GM12801 (cell line): ENCODE data around the gene PELI2.

Experiments
- TF ChIP-seq, protein P1 (sequence below): IDR thresholded peaks from one replicate; pipeline ENCODE4 v1.5.1; 2011; ENCODE audit warnings: control low read depth; ENCODE audit not compliant: insufficient read length; ENCODE audit errors: extremely low read depth

PELI2 gene

DNA sequence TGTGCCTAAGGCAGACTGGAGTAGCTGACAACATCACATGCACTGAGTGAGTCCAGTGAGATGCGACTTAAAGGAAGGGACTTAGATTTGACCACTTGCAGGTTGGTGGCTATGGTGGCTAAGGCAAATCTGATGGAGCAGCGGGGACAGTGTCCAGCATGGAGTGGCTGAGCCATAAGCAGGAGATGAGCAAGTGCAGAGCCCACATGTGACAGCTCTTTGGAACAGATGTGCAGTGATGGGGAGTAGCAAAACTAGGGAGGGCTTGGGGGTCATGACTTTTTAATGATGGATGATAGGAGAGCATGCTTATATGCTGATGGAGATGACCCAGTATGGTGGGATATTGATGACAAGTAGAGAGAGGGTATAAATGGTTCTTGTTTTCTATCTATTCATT, 80.2 kb downstream of the PELI2 start:
- TF ChIP-seq, protein P1, sequence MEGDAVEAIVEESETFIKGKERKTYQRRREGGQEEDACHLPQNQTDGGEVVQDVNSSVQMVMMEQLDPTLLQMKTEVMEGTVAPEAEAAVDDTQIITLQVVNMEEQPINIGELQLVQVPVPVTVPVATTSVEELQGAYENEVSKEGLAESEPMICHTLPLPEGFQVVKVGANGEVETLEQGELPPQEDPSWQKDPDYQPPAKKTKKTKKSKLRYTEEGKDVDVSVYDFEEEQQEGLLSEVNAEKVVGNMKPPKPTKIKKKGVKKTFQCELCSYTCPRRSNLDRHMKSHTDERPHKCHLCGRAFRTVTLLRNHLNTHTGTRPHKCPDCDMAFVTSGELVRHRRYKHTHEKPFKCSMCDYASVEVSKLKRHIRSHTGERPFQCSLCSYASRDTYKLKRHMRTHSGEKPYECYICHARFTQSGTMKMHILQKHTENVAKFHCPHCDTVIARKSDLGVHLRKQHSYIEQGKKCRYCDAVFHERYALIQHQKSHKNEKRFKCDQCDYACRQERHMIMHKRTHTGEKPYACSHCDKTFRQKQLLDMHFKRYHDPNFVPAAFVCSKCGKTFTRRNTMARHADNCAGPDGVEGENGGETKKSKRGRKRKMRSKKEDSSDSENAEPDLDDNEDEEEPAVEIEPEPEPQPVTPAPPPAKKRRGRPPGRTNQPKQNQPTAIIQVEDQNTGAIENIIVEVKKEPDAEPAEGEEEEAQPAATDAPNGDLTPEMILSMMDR, result no peak

DNA sequence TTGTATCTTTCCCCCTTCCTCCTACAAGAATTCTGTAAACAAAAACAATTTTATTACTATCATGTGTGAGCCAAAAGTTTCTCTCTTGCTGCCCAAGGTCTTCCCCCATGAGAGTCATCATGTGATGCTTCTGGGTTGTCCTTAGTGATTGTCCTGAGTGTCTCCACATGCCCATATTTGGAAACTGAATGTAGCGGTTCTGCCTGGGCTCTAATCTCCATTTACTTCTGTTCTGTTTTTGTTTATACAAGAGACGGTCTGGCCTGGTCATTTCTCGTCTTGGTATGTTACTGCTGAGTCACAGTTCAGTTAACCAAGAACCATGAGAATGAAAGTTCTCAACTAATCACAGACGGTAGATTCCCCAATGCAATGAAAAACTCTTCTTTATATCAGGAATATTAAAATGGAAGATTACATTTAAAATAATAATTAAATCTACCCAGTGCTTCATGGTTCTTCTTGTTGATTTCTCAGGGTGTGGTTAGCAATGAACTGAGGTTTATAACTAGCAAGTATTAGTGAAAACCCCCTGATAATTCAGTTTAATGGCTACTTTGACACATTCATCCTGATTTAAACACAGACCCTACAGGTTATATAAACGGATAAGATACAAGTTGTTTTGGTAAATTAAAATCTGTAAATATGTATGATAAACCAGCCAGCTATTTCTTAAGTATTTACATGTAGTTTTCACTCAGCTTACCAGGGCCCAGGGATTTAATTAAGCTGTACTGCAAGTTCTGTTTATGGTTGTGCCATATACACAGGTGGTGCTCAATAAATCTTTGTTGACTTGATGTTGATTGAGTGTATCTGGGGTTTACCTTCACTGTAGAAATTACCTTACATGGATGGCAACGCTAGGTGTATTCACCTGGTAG, 81.1 kb downstream of the PELI2 start:
- TF ChIP-seq, protein P1, result no peak

DNA sequence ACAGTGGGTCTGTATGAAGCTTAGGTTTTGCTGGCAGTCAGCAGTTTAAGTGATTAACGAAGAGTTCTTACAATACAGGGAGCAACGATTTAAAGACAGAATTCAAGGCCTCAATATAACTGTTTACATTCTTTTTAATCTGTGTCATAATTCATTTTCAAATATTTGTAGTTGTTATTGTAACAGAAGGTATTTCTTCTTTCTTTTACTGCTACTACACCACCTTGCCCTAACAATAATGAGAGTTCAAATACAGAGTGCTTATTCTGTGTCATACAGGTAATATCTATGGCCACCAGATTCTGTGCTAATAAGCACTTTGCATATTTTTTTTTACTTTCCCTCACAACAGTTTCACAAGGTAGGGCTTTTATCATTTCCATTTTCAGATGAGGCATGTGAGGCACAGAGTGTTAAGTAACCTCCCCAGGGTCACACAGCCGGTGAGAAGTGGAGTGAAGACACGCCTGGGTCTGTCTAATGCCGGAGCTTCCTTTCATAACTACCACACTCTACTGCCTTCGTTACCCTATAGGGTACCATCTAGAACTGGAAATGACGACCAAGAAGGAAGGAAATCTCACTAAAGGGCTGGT, 81.9 kb downstream of the PELI2 start:
- TF ChIP-seq, protein P1, result no peak

DNA sequence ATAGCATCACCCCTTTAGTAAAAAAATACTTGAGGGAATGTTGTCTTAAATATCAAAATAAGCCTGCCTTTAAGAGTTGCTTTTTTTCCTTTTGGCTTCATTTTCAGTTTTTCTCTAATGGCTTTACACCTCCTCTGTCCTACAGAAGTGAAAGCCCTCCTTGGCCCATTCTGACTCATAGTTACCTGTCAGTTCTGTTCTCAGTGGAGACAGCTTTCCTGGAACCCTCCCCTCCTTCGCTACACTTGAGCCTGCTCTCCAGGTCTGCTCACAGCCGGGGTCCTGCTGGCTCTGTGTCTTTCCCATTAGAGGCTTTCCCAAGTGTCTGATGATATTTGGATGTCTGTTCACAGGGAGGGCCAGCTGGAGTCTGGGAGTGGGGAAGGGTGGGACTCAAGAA, 84.0 kb downstream of the PELI2 start:
- TF ChIP-seq, protein P1, result no peak

DNA sequence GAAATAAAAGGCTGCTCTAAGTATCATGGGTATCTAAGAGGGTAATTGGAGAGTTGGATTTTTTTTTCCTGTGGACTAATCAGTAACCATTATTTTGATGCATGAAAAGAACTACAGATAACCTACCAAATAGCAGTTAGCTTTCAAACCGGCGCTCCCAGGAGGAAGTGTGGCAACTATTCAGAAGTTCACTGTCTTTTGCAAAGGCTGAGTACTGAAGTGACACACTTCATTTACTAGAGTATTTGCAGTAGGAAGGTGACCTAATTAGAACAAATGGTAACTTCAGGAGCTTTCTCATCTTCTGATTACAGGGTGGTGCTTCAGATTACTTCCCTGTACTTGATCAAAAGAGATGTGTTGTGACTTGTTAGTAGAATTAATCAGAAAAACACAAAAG, 87.7 kb downstream of the PELI2 start:
- TF ChIP-seq, protein P1, result no peak

DNA sequence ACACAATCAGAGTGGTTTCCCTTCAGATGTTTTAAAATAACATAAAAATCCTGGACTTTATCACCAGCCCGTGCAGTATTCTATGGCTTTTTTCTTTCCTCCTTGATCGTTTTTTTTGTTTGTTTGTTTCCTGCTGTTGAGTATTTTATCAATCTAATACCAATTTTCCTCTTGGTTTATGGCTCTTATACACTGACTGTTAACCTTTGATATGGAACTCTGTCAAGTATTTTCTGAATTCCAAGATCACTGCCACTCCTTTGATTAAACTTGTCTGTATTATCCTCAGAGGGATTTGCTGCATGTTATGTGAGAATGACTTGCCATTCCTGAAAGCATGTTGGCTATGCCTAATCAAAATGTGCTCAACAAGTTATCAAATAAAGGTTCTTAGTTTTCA, 88.4 kb downstream of the PELI2 start:
- TF ChIP-seq, protein P1, result no peak

DNA sequence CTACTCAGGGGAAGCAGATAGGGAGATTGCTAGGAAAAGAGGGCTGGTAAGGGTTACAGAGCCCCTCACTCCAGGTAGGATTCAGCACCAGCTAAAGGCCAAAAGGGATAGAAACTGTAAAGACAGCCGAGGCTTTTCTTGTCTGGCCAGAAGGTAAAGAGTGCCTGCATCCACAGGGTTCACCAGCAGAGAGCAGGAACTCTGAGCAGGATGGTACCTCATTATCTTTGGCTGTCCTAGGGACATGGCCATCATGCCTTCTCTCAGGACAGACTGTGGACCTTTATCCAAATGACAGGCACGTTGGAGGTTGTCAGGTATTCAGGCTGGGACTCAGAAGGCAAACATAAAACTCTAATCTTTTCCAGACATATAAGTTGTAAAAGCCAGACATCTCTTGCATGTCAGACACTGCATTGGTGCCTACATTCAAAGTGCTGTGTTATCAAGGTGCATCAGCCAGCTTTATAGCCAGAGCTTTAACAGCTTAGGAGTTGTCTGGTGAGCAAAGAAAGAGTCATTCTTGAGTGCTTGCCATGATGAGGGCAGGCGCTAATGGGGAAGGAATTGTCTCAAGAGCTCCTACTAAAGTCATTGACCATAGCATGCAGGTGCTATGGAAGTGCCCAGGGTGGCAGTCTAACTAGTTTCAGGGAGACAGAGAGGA, 89.5 kb downstream of the PELI2 start:
- TF ChIP-seq, protein P1, result no peak
